Bronchial epithelial cell (primary cell): Measurements from ENCODE around the gene RPS19. TPM values are rescaled to one million over a fixed set of nuclear protein-coding genes. Genes with fewer than 3 reads are reported as not detected.

Experiments
- DNase-seq: peaks from one replicate; pipeline ENCODE4 v3.0.0-alpha.2; 2010; ENCODE audit warnings: low read depth
- FAIRE-seq: peaks from 2 replicates; lab custom pipeline; 2011; peaks lifted over from hg19 to GRCh38; lab: Jason Lieb, UNC
- H3K27me3 ChIP-seq: 2 replicates; pipeline ENCODE4 v1.5.1; 2011; ENCODE audit warnings: low read length; ENCODE audit not compliant: control insufficient read depth, insufficient read depth
- H3K36me3 ChIP-seq: 2 replicates; pipeline ENCODE4 v1.5.1; 2011; ENCODE audit warnings: low read length; ENCODE audit not compliant: control insufficient read depth, insufficient read depth
- H3K4me3 ChIP-seq: 2 replicates; pipeline ENCODE4 v1.5.1; 2011; ENCODE audit warnings: mild to moderate bottlenecking, low read depth, low read length, control low read depth
- total RNA-seq: library from RNA; depleted of rRNA; stranded (reverse); fragments of >200 nt; gene quantifications from 2 replicates; pipeline ENCODE4 v1.2.1, GENCODE V29; 2014
- TF ChIP-seq, protein P1 (sequence below): IDR thresholded peaks from 2 replicates; pipeline ENCODE4 v1.5.1; 2011; ENCODE audit warnings: mild to moderate bottlenecking, moderate library complexity, low read length, control low read depth, inconsistent platforms; ENCODE audit not compliant: insufficient read depth, severe bottlenecking

The RPS19 gene
- total RNA-seq, 1 donor from 2014 or later = 2,277 TPM

DNA sequence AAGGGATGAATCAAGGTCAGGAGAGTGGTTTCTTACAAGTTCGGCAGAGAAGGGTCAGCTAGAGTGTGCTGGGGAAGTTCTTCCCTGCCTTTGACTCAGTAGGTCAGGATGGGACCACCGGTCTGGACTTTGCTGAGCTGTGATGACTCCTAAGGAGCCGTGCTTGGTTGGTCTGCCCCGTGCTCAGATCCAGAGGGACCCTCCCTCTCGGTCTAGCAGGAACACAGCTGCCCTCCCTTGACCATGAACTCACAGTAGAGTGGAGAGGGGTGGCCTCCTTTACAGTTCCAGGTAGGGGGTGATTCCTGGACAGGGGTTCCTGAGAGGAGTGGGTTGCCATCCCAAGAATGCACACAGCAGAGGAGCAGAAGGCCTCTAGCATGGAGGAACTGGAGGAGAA, 4.3 kb downstream of the RPS19 start:
- TF ChIP-seq, protein P1, sequence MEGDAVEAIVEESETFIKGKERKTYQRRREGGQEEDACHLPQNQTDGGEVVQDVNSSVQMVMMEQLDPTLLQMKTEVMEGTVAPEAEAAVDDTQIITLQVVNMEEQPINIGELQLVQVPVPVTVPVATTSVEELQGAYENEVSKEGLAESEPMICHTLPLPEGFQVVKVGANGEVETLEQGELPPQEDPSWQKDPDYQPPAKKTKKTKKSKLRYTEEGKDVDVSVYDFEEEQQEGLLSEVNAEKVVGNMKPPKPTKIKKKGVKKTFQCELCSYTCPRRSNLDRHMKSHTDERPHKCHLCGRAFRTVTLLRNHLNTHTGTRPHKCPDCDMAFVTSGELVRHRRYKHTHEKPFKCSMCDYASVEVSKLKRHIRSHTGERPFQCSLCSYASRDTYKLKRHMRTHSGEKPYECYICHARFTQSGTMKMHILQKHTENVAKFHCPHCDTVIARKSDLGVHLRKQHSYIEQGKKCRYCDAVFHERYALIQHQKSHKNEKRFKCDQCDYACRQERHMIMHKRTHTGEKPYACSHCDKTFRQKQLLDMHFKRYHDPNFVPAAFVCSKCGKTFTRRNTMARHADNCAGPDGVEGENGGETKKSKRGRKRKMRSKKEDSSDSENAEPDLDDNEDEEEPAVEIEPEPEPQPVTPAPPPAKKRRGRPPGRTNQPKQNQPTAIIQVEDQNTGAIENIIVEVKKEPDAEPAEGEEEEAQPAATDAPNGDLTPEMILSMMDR = no peak
- H3K4me3 ChIP-seq = no peak overlapping the region
- no peaks in the 10 kb centered on the region for H3K27me3 ChIP-seq
- peaks cover 61% of the 10 kb centered on the region for H3K36me3 ChIP-seq
- DNase-seq = no peak
- FAIRE-seq = no peak

DNA sequence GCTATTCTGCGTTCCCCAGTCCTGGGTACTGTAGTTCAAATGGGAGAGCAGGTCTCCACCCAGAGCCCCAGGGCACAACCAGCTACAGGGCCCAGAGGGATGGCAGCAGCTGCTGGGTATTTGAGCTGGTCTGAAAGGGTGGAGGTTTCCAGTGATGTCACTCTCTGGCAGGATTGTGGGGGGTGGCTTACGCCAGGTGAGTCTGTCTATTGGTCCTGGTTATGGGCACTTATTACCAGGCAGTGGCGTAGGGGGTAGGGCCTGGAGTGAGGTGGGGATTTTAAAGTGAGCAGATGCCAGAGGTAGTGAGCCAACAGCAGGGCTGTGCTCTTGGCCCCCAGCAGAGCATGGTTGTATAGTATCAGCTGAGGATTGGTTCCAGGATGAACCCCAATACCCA, 6.2 kb downstream of the RPS19 start:
- Histone ChIP-seq H3K27me3 (no peaks in the 10 kb centered on the region), H3K36me3 (peaks cover 69% of the 10 kb centered on the region), H3K4me3 (no peak overlapping the region)
- FAIRE-seq (no peak), DNase-seq (no peak)
- TF ChIP-seq, protein P1 = no peak

- no peak for FAIRE-seq
- no peak for DNase-seq
- Histone ChIP-seq H3K36me3 (peaks cover 51% of the 10 kb centered on the region), H3K27me3 (no peaks in the 10 kb centered on the region), H3K4me3 (no peak overlapping the region)
- TF ChIP-seq, protein P1 = no peak
These were observed 8.3 kb downstream of the RPS19 start for GRCh38 chr19:41868120-41868988.

DNA sequence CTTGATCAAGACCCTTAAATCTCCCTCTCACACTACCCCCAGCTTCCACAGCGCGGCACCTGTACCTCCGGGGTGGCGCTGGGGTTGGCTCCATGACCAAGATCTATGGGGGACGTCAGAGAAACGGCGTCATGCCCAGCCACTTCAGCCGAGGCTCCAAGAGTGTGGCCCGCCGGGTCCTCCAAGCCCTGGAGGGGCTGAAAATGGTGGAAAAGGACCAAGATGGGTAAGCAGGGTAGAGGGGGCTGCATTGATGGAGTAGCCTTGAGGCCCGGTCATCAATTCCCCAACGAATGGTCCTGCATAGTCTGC, 8.9 kb downstream of the RPS19 start:
- FAIRE-seq = no peak
- DNase-seq = no peak
- Histone ChIP-seq H3K4me3 (no peak overlapping the region), H3K27me3 (no peaks in the 10 kb centered on the region), H3K36me3 (peaks cover 48% of the 10 kb centered on the region)
- TF ChIP-seq, protein P1 = no peak

GRCh38 chr19:41869374-41869955, 9.4 kb downstream of the RPS19 start:
- Histone ChIP-seq H3K36me3 (peaks cover 42% of the 10 kb centered on the region), H3K27me3 (no peaks in the 10 kb centered on the region), H3K4me3 (no peak overlapping the region)
- FAIRE-seq (no peak), DNase-seq (no peak)
- TF ChIP-seq, protein P1 = no peak

GRCh38 chr19:41870401-41870873, 10.4 kb downstream of the RPS19 start:
- DNase-seq = no peak
- H3K36me3 ChIP-seq = peaks cover 35% of the 10 kb centered on the region
- no peak for FAIRE-seq
- TF ChIP-seq, protein P1 = no peak
- H3K4me3 ChIP-seq = no peak overlapping the region
- no peaks in the 10 kb centered on the region for H3K27me3 ChIP-seq
